ENCODE results near the gene ADAM12.
"Not testable (repeated sequence)": the region's sequence is repeated elsewhere in the genome, so short reads cannot be mapped to it uniquely, and the experiment has no call there.

ADAM12 gene

DNA sequence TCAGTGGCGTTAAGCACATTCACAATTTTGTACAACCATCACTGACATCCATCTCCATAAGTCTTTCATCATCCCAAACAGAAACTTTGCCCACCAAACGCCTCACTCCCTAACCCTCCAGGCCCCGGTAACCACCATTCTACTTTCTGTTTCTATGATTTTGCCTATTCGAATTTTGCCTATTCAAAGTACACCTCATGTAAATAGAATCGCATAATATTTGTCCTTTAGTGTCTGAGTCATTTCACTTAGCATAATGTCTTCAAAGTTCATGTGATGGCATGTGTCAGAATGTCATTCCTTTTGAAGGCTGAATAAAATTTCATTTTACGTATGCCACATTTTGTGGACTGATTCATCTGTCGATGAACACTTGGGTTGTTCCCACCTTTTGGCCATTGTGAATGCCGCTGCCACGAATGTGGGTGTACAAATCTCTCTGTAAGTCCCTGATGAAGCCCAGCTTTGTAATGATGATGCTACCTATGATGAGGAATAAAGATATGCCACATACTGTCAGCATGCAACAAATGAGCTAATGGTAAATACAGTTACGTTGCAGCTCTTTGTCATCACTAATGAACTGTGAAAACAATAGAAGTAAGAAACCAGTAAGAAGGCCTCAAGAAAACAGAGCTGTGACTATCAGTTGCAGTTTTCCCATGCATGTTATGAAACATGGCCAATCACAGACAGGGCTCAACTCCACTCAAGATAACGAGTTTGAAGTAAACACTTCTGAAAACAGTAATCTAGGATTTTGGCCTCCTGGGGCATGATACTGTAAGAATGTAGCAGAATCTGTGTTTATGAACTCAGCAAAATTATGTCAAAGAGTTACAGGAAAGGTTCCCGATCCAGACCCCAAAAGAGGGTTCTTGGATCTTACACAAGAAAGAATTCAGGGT lies 120.0 kb downstream of the ADAM12 start:
- no peak for DNase-seq (ENCODE audit: extremely low read depth in 1 of 2, low read depth in 1 of 2)

GRCh38 chr10:126264102-126265018 lies 123.9 kb downstream of the ADAM12 start:
- DNase-seq (ENCODE audit: extremely low read depth in 1 of 2, low read depth in 1 of 2), result no peak

DNA sequence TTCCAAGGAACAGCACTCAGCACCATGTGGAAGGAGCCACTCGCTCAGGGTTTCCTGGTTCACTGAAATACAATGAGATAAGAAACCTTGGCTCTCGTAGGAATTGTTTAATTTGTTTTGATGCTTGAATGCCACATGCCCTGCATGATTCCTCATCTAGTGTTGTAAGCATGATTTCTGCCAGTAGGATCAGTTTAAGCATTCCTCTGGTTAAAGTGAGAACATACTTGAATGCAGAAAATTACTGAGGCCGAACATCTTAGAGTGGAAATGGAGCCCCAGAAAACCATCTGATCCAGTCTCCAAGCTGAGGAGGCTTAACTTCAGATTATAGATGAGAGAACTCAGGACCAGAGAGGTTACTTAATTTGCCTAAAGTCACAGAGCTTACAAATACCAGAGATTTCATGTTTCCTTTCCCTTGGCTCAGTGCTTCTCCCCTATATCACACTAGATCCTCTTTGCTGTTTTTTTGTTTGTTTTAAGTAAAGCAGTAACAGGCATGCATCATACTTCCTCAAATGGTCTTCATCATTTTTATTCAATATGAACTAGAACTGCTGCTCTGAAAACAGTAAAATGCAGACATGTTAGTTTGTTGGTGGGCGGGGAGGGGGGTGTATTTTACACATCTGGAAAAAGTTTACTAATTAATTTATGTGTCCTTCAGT lies 125.1 kb downstream of the ADAM12 start:
- no peak for DNase-seq (ENCODE audit: extremely low read depth in 1 of 2, low read depth in 1 of 2)

DNA sequence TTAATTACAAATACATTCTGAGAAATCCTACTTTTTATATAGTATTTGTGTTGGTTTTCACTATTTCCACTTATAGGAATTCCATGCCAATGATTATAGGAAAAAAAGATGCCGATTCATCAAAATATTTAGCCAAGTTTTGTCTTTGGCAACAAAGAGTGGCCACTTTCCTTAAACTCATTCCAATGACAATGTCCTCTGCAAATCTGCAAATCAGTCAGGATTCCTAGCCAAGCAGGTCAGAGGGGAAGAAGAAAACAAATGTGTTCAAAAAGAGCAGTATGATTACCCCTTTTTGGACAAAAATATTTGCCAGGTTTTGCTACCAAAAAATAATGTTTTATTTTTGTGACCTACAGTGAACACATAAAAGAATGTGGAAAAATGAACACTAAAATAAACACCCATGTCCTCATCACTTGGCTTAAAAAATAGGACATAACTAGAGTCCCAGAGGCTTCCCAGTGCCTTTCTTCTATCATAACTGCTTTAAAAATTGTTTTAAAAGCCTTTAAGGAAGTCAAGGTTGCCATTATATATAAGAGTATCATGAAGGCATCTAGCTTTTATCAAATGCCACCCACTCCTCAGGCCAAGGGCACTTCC lies 125.9 kb downstream of the ADAM12 start:
- no peak for DNase-seq (ENCODE audit: extremely low read depth in 1 of 2, low read depth in 1 of 2)

GRCh38 chr10:126259760-126260479 lies 128.4 kb downstream of the ADAM12 start:
- DNase-seq (ENCODE audit: extremely low read depth in 1 of 2, low read depth in 1 of 2), result no peak

DNA sequence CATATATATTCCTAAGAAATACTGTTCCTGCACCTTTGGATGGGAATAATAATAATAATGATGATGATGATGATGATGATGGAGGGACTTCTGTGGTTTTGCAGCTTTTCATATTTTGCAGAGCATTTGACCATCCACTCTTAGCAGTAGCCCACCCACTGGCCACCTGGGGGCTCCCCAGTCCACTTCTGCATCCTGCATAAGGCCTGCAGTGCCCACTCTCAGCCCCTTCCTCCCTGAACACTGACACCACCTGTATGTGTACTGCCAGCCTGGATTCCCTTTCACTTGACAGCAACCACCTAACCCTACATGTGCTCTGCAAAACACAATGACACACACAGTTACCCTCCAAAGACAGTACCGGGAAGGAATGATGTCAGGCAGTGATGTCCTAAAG lies 131.4 kb downstream of the ADAM12 start:
- no peak for DNase-seq (ENCODE audit: extremely low read depth in 1 of 2, low read depth in 1 of 2)

DNA sequence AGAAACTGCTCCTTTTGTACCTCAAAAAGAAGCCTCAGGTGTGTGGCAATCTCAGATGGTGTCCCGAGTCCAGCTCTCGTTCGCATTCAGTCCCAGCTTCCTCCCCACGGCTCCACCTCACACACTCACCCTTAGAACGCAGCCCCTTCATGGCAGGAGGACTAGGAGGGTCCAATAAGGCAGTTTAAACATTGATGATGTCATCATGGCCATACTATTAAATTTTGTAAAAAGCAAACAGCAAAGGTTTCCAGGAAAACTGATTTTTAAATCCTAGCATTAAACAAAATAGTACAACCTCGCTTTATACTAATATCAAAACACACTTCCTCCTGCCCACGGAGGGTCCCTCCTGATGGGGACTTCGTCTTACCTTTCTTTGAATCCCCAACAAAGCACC lies 133.0 kb downstream of the ADAM12 start:
- DNase-seq (ENCODE audit: extremely low read depth in 1 of 2, low read depth in 1 of 2), result no peak

DNA sequence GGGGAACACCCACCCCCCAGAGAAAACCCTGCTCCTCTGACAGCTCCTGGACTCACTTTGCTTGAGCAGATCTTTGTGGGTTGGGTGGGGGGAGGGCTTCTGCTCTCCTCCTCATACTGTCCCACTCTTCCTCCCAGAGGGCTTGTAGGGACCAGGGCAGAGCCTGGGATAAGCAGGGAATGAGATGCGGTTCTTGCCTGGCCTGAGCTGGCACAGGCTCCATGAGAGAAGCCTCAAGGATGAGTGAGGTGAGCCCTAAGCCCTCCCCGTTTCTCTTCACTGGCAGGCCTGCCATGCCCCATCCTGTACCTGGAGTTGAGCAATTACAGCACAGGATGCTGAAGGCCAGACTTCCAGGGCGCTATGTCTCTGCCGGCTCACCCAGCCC lies 134.7 kb downstream of the ADAM12 start:
- no peak for DNase-seq (ENCODE audit: extremely low read depth in 1 of 2, low read depth in 1 of 2)

DNA sequence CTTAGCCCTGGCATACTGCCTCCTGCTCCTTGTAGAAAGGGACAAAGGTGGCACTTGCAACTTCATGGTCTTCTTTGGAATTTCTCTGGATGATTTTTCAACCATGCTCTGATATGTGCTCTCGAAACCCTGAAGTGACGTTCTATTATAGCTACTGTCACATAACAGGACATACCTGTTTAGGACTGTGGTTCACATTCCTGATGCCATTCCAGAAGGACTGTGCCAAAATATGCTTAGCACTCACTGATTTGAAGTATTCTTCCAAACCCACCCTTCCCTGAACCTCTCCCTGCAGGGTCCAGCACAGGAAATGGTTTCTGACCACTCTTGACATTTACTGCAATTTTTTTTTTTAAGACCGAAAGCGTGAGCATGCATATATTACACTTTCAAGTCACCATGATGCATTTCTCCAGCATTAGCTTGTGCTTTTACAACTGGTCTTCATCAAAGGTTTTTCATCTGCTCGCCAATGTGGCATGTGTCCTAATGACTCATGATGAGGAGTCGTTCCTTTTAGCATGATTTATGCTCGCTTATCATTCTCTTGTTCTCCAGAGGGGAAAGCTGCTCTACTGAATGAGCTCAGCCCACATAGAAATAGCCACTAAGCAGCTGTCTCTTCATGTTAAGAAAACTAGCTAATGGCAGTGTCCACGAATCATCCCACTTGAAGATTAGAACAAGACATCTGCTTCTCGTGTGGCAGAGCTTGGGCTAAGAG lies 135.2 kb downstream of the ADAM12 start:
- no peak for DNase-seq (ENCODE audit: extremely low read depth in 1 of 2, low read depth in 1 of 2)

GRCh38 chr10:126251778-126252407 lies 136.4 kb downstream of the ADAM12 start:
- no peak for DNase-seq (ENCODE audit: extremely low read depth in 1 of 2, low read depth in 1 of 2)

GRCh38 chr10:126250527-126251310 lies 137.6 kb downstream of the ADAM12 start:
- no peak for DNase-seq (ENCODE audit: extremely low read depth in 1 of 2, low read depth in 1 of 2)

DNA sequence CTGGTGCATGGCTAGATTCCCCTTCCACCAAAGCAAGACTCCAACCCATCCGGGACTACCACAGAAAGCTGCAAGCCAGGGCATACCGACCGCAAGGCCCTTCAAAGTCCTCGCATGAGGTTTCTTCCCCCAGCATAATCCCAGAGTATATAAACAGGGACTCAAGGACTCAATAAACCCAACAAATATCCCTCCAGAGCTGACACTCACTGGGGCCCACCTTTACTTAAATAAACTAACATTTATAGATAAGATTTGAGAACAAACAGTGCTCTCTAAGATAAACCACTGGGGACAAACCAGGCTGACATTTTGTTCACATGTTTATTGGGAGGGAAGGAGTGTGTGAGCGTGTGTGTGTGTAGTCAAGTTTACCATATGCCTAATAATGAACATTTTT lies 138.2 kb downstream of the ADAM12 start:
- DNase-seq (ENCODE audit: extremely low read depth in 1 of 2, low read depth in 1 of 2), result no peak

- no peak for DNase-seq (ENCODE audit: extremely low read depth in 1 of 2, low read depth in 1 of 2)
These were observed 140.8 kb downstream of the ADAM12 start for GRCh38 chr10:126247446-126247975.

GRCh38 chr10:126246396-126246795 lies 141.9 kb downstream of the ADAM12 start:
- DNase-seq (ENCODE audit: extremely low read depth in 1 of 2, low read depth in 1 of 2), result not testable (repeated sequence)

- DNase-seq (ENCODE audit: extremely low read depth in 1 of 2, low read depth in 1 of 2), result no peak
These were observed 142.8 kb downstream of the ADAM12 start for GRCh38 chr10:126245501-126245900.

DNA sequence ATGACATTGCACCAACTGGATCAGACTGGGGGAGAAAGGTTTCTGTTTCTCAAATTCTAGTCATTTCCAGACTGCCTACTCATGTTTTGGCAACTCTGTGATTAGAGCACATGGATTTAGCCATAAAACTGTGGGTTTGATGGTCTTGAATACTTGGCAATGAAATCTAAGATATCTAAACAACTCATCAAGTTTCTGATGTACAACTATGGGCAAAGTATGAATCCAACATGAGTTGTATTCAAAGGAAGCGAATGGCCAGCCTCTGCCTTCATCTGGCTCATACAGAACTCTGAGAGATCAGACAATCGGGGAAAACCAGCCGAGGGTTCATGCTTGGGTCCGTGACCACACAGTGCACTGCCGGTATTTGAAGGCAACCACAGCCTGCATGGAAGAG lies 144.3 kb downstream of the ADAM12 start:
- no peak for DNase-seq (ENCODE audit: extremely low read depth in 1 of 2, low read depth in 1 of 2)

DNA sequence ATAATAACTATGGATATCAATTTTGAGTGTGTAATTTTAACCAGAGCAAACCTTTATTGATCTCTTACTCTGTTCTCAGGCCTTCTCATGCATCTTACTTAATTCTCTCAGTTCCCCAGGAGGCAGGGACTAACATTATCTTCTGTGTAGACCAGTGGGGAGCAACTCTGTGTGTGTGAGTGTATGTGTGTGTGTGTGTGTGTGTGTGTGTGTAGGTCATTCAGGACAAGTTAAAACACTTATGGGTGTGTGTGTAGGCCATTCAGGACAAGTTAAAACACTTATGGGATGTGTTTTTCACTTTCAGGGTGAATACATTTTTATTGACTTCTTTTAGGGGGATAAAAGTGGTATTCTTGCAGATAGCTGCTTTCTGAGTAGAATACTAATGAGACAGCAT lies 145.0 kb downstream of the ADAM12 start:
- DNase-seq (ENCODE audit: extremely low read depth in 1 of 2, low read depth in 1 of 2), result no peak
